Measurements from ENCODE around the gene MAGEF1.
"Not testable (repeated sequence)": the region's sequence is repeated elsewhere in the genome, so short reads cannot be mapped to it uniquely, and the experiment has no call there.

MAGEF1 gene

DNA sequence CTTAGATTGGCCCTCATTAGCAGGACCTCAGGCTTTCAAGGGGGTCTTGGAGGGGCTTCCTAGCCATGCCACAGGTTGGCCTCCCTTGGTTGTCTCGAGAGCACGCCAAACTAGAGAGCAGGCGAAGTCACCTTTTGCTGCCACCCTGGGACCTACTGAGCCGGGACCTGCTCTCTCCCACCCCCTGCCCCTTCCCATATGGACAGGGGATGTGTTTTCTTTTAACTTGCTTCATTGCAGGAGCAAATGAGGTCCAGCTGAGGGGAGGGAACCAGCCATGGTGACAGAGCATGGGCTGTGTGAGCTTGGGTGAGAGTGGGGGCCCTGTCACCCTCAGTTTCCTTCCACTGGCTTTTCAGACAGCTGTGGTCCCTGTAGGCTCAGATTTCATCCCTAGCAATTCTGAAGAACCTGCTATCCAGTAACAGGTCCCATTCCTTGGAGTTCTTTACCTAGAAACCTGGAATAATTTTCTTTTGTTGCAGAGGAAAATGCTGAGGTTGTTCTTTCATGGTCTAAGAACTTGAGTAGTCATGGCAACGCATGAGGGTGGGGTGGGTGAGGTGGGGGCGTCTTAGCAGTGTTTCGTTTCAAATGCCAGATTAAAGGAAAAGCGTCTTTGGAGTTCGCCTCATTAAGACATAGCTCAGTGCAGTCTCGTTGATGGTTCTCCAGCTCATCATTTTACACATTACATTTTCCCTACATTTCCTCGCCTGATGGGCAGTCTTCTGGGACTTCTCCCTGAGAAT lies 20.1 kb upstream of the MAGEF1 start:
- Histone ChIP-seq H3K9ac (ENCODE audit: low read length) (no peak overlapping the region), H3K79me2 (ENCODE audit: low read length) (no peaks in the 10 kb centered on the region), H3K36me3 (replicated peaks; ENCODE audit: low read depth, low read length) (no peaks in the 10 kb centered on the region), H3K27me3 (ENCODE audit: low read depth, low read length) (no peaks in the 10 kb centered on the region), H4K20me1 (ENCODE audit: insufficient read depth, low read length) (no peaks in the 10 kb centered on the region), H3K4me1 (ENCODE audit: low read length) (no peaks in the 10 kb centered on the region), H3K9me3 (ENCODE audit: insufficient read depth, low read length) (no peaks in the 10 kb centered on the region), H3K4me3 (ENCODE audit: low read length) (no peak overlapping the region), H2AFZ (ENCODE audit: low read depth, low read length) (no peak overlapping the region), H3K4me2 (ENCODE audit: low read length) (no peak overlapping the region), H3K27ac (ENCODE audit: low read length) (no peak overlapping the region)
- no peak for TF ChIP-seq EZH2phosphoT487 (IDR thresholded peaks at IDR 0.05; ENCODE audit: low read depth)
- TF ChIP-seq, protein P1, sequence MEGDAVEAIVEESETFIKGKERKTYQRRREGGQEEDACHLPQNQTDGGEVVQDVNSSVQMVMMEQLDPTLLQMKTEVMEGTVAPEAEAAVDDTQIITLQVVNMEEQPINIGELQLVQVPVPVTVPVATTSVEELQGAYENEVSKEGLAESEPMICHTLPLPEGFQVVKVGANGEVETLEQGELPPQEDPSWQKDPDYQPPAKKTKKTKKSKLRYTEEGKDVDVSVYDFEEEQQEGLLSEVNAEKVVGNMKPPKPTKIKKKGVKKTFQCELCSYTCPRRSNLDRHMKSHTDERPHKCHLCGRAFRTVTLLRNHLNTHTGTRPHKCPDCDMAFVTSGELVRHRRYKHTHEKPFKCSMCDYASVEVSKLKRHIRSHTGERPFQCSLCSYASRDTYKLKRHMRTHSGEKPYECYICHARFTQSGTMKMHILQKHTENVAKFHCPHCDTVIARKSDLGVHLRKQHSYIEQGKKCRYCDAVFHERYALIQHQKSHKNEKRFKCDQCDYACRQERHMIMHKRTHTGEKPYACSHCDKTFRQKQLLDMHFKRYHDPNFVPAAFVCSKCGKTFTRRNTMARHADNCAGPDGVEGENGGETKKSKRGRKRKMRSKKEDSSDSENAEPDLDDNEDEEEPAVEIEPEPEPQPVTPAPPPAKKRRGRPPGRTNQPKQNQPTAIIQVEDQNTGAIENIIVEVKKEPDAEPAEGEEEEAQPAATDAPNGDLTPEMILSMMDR (IDR thresholded peaks at IDR 0.05; ENCODE audit: low read depth, low read length) = no peak

DNA sequence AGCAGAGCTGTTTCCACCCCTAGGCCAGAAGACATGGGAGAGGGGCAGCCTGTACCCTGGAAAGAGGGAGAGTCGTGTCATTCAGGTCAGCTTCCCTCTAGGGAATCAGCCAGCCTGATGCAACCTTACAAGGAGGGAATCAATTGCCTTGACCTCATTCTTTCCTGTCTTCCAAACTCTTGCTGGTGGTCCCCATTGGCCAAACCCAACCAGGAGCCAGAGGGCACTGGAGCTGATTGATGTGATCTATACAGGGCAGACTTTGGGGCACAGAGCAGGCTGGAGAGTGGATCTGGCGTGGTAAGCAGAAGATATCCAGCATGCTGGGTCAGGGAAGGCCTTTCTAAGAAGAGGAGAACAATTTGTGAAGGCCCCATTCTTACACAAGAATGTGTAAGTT lies 19.1 kb upstream of the MAGEF1 start:
- Histone ChIP-seq H3K9me3 (ENCODE audit: insufficient read depth, low read length) (no peaks in the 10 kb centered on the region), H3K9ac (ENCODE audit: low read length) (no peak overlapping the region), H3K4me2 (ENCODE audit: low read length) (no peak overlapping the region), H3K27me3 (ENCODE audit: low read depth, low read length) (no peaks in the 10 kb centered on the region), H4K20me1 (ENCODE audit: insufficient read depth, low read length) (no peaks in the 10 kb centered on the region), H3K79me2 (ENCODE audit: low read length) (no peaks in the 10 kb centered on the region), H3K36me3 (replicated peaks; ENCODE audit: low read depth, low read length) (no peaks in the 10 kb centered on the region), H3K4me1 (ENCODE audit: low read length) (no peaks in the 10 kb centered on the region), H2AFZ (ENCODE audit: low read depth, low read length) (no peak overlapping the region), H3K27ac (ENCODE audit: low read length) (no peak overlapping the region), H3K4me3 (ENCODE audit: low read length) (no peak overlapping the region)
- no peak for TF ChIP-seq EZH2phosphoT487 (IDR thresholded peaks at IDR 0.05; ENCODE audit: low read depth)
- TF ChIP-seq, protein P1 (IDR thresholded peaks at IDR 0.05; ENCODE audit: low read depth, low read length) = no peak

DNA sequence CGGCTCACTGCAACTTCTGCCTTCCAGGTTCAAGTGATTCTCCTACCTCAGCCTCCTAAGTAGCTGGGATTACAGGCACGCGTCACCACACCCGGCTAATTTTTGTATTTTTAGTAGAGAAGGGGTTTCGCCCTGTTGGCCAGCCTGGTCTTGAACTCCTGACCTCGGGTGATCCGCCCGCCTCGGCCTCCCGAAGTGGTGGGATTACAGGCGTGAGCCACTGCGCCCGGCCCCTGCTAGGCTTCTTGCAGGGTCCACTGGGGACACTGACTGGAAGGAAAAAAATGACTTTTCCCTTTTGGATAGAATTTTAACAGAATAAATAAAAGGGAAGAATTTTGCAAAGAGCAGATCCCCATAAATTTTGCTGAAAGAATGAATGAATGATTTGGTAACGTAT lies 17.3 kb upstream of the MAGEF1 start:
- H3K9me3 ChIP-seq (ENCODE audit: insufficient read depth, low read length); H3K36me3 ChIP-seq (replicated peaks; ENCODE audit: low read depth, low read length); H2AFZ ChIP-seq (ENCODE audit: low read depth, low read length); H3K9ac ChIP-seq (ENCODE audit: low read length); H3K79me2 ChIP-seq (ENCODE audit: low read length); H3K27ac ChIP-seq (ENCODE audit: low read length); H3K4me2 ChIP-seq (ENCODE audit: low read length); H3K4me3 ChIP-seq (ENCODE audit: low read length); H3K27me3 ChIP-seq (ENCODE audit: low read depth, low read length); H3K4me1 ChIP-seq (ENCODE audit: low read length); H4K20me1 ChIP-seq (ENCODE audit: insufficient read depth, low read length): not testable (repeated sequence)

DNA sequence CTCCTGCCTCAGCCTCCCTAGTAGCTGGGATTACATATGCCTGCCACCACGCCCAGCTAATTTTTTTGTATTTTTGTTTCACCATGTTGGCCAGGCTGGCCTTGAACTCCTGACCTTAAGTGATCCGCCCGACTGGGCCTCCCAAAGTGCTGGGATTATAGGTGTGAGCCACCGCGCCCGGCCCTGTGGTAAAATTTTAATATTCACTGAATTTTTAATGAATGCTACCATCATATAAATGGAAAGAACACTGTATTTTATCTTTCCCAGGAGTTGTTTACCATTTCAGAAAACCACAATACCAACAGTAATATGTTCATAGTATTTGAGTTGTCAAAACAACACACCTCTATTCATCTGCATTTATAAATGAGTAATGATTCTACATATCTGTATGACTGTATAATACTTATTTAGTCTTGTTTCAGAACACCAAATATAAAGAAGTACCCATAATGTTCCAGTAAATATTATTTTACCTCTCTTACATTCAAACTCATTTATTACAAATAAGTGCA lies 16.2 kb upstream of the MAGEF1 start:
- Histone ChIP-seq H3K36me3 (replicated peaks; ENCODE audit: low read depth, low read length) (no peaks in the 10 kb centered on the region), H3K79me2 (ENCODE audit: low read length) (no peaks in the 10 kb centered on the region), H2AFZ (ENCODE audit: low read depth, low read length) (no peak overlapping the region), H4K20me1 (ENCODE audit: insufficient read depth, low read length) (no peaks in the 10 kb centered on the region), H3K27me3 (ENCODE audit: low read depth, low read length) (no peaks in the 10 kb centered on the region; the same call in 1 of the 2 replicates), H3K4me1 (ENCODE audit: low read length) (no peaks in the 10 kb centered on the region), H3K9me3 (ENCODE audit: insufficient read depth, low read length) (no peaks in the 10 kb centered on the region), H3K27ac (ENCODE audit: low read length) (no peak overlapping the region), H3K4me2 (ENCODE audit: low read length) (no peak overlapping the region), H3K9ac (ENCODE audit: low read length) (no peak overlapping the region), H3K4me3 (ENCODE audit: low read length) (no peak overlapping the region)
- TF ChIP-seq, protein P1 (IDR thresholded peaks at IDR 0.05; ENCODE audit: low read depth, low read length) = no peak
- no peak for TF ChIP-seq EZH2phosphoT487 (IDR thresholded peaks at IDR 0.05; ENCODE audit: low read depth)

Data from OCI-LY3 (cell line).